ENCODE measurements around the gene PCGF3. TPM values are rescaled to one million over a fixed set of nuclear protein-coding genes. Genes with fewer than 3 reads are reported as not detected.

The PCGF3 gene
- total and polyA plus RNA-seq, 9 of the 15 experiments (the other 6 are each of a cell fraction or from before 2014, with no cell fraction given), result 2.6 to 46.1 (median 20.3) TPM

DNA sequence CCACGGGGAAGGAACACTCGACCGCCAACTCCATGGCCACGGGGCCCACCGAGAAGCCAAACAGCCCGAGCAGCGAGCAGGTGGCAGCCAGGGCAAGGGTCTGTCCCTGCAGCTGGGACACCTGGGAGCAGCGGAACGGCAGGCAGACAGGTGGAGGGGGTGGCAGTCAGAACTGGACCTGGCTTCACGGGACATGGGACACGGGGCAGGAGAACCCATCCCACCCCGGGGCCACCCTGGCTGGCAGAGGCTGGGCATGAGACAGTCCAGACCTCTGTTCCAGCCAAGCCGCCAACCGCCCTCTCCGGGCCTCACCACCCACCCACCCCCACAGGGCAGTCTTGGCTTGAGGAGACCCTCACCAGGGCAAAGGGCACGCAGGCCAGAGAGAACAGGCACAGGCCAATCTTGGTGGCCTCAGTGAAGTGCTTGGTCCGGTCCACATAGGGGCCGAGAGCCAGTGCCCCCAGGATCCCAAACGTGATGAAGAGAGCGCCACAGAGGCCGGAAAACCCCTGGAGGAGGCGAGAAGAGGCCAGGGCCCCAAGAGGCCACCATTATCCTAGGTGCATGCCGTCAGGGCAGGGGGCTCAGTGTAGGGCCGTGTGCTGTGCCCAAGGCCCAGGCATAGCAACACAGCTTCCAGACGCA lies 22.3 kb upstream of the PCGF3 start (continued):
- TF ChIP-seq, protein P1, sequence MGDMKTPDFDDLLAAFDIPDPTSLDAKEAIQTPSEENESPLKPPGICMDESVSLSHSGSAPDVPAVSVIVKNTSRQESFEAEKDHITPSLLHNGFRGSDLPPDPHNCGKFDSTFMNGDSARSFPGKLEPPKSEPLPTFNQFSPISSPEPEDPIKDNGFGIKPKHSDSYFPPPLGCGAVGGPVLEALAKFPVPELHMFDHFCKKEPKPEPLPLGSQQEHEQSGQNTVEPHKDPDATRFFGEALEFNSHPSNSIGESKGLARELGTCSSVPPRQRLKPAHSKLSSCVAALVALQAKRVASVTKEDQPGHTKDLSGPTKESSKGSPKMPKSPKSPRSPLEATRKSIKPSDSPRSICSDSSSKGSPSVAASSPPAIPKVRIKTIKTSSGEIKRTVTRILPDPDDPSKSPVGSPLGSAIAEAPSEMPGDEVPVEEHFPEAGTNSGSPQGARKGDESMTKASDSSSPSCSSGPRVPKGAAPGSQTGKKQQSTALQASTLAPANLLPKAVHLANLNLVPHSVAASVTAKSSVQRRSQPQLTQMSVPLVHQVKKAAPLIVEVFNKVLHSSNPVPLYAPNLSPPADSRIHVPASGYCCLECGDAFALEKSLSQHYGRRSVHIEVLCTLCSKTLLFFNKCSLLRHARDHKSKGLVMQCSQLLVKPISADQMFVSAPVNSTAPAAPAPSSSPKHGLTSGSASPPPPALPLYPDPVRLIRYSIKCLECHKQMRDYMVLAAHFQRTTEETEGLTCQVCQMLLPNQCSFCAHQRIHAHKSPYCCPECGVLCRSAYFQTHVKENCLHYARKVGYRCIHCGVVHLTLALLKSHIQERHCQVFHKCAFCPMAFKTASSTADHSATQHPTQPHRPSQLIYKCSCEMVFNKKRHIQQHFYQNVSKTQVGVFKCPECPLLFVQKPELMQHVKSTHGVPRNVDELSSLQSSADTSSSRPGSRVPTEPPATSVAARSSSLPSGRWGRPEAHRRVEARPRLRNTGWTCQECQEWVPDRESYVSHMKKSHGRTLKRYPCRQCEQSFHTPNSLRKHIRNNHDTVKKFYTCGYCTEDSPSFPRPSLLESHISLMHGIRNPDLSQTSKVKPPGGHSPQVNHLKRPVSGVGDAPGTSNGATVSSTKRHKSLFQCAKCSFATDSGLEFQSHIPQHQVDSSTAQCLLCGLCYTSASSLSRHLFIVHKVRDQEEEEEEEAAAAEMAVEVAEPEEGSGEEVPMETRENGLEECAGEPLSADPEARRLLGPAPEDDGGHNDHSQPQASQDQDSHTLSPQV (IDR thresholded peaks at IDR 0.05), result no peak
- TF ChIP-seq, protein P2, sequence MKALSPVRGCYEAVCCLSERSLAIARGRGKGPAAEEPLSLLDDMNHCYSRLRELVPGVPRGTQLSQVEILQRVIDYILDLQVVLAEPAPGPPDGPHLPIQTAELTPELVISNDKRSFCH (CRISPR knock-in tag; IDR thresholded peaks at IDR 0.05), result no peak
- TF ChIP-seq, protein P2 (tag; IDR thresholded peaks at IDR 0.05), result no peak
- TF ChIP-seq HMGN3 (IDR thresholded peaks at IDR 0.05; ENCODE audit: borderline replicate concordance, extremely low read depth, insufficient read length, low read depth, low read length), result peak; percentile 18

Data from K562 (cell line).